ENCODE measurements around the gene ZMYM5.
"Not testable (repeated sequence)": the region's sequence is repeated elsewhere in the genome, so short reads cannot be mapped to it uniquely, and the experiment has no call there.

- TF ChIP-seq POLR2AphosphoS5, POLR2A (IDR thresholded peaks at IDR 0.05; ENCODE audit: low read depth, low read length): not testable (repeated sequence)
Measured at GRCh38 chr13:19857637-19858036, 5.8 kb downstream of the ZMYM5 start.
